Right lobe of liver (tissue), 6 donors: ENCODE results near the gene DIABLO. TPM values are rescaled to one million over a fixed set of nuclear protein-coding genes. Genes with fewer than 3 reads are reported as not detected.
A peak's percentile ranks its signal among the peaks of the same experiment; 100 is the strongest.

Experiments
- ATAC-seq, 4 donors: fragments of 200-7000 bp; cut with Tn5 transposase; one replicate each; pipeline ENCODE4 v1.9.1; 2020; ENCODE audit warnings: mild to moderate bottlenecking in 4 of 4, moderate library complexity in 4 of 4
- DNase-seq, 3 donors: peaks; one replicate each; pipeline ENCODE4 v3.0.0-alpha.2; 2020
- H3K27ac ChIP-seq, 3 donors: fragments of 200-600 bp; one replicate each; pipeline ENCODE4 v1.8.0; 2022
- H3K27me3 ChIP-seq, 2 donors: fragments of 200-600 bp; one replicate each; pipeline ENCODE4 v1.8.0; 2022
- H3K36me3 ChIP-seq, 4 donors: fragments of 200-600 bp; sonication (generic) in 1 of 4; one replicate each; pipeline versions ENCODE4 v1.5.1 to v1.8.0; 2017 to 2022; ENCODE audit warnings: control low read depth in 1 of 4
- H3K4me1 ChIP-seq, 4 donors: fragments of 200-600 bp; sonication (generic) in 1 of 4; one replicate each; pipeline versions ENCODE4 v1.5.1 to v1.8.0; 2017 to 2022; ENCODE audit warnings: control low read depth in 1 of 4
- H3K4me3 ChIP-seq, 3 donors: fragments of 200-600 bp; one replicate each; pipeline ENCODE4 v1.8.0; 2022
- H3K9me3 ChIP-seq, 4 donors: fragments of 200-600 bp; sonication (generic) in 1 of 4; one replicate each; pipeline versions ENCODE4 v1.5.1 to v1.8.0; 2017 to 2022; ENCODE audit warnings: control low read depth in 1 of 4
- POLR2A ChIP-seq: fragments of 450-650 bp; IDR thresholded peaks from one replicate; pipeline ENCODE4 v1.6.1; 2017; ENCODE audit warnings: antibody characterized with exemption, mild to moderate bottlenecking
- whole genome bisulfite sequencing: methylation state at CpG from one replicate; pipeline ENCODE4 v1.1.6; 2018; ENCODE audit warnings: low coverage, low lambda C conversion rate; ENCODE audit not compliant: insufficient coverage; ENCODE audit errors: missing lambda C conversion rate; 5-methylcytosine and 5-hydroxymethylcytosine counted together
- intact Hi-C, 2 donors: fragments of 100-400 bp; cut with DNase I; formaldehyde crosslinking; loops; one replicate each; pipeline versions ENCODE4 v1.11.2 to v1.14.1; 2022
- total RNA-seq, 6 experiments: library from RNA; depleted of rRNA in 2 of 6; stranded (reverse); fragments of >200 nt in 2 of 6; fragmentation: NEBNext Ultra II Directional in 3 of 6; extraction: Animal tissue kit (Norgen Biotek cat#: 25700) in 3 of 6; gene quantifications; one replicate each; pipeline versions ENCODE4 v1.1.0 to v1.2.4, GENCODE V29; 2016 to 2023
- TF ChIP-seq, protein P1 (sequence below), 4 donors: fragments of 200-600 bp in 3 of 4; fragments of 450-650 bp in 1 of 4; IDR thresholded peaks; one replicate each; pipeline versions ENCODE4 v1.5.1 to v1.8.0; 2016 to 2022; ENCODE audit warnings: antibody characterized with exemption in 4 of 4, mild to moderate bottlenecking in 2 of 4
- donor health status: DM: no; HTN: yes; CAD: no.
- donor health status: DM: no; HTN: no; CAD: no.
- donor health status: DM: no; HTN: no; CAD: no.
- donor health status: DM: no; HTN: yes; CAD: no.
- donor health status: DM: no; HTN: yes; CAD: no.

DIABLO gene
- total RNA-seq, 6 experiments from 2014 or later, result 21.0 to 41.0 (median 24.1) TPM

DNA sequence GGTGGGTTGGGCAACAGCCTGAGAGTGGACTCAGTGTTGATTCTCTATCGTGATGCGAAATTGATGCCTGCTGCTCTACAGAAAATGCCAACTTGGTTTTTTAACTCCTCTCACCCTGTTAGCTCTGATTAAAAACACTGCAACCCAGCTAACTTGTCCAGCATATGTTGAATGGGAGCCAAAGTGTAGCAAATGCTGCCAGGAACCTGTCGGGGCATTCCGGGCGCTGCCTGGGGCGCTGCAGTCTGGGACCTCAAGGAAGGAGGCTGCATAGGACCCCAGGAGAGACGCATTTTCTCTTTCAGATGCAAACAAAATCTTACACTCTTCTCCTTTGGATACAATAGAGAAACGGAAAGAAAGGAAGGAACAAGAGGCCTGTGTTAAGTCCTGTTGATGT is 18.5 kb downstream of the DIABLO start:
- TF ChIP-seq POLR2A, result no peak
- TF ChIP-seq, protein P1, sequence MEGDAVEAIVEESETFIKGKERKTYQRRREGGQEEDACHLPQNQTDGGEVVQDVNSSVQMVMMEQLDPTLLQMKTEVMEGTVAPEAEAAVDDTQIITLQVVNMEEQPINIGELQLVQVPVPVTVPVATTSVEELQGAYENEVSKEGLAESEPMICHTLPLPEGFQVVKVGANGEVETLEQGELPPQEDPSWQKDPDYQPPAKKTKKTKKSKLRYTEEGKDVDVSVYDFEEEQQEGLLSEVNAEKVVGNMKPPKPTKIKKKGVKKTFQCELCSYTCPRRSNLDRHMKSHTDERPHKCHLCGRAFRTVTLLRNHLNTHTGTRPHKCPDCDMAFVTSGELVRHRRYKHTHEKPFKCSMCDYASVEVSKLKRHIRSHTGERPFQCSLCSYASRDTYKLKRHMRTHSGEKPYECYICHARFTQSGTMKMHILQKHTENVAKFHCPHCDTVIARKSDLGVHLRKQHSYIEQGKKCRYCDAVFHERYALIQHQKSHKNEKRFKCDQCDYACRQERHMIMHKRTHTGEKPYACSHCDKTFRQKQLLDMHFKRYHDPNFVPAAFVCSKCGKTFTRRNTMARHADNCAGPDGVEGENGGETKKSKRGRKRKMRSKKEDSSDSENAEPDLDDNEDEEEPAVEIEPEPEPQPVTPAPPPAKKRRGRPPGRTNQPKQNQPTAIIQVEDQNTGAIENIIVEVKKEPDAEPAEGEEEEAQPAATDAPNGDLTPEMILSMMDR (IDR thresholded peaks at IDR 0.05), result no peak
- 75% methylated on average over 7 of the region's 8 CpGs for WGBS
- Histone ChIP-seq H3K4me1 (peaks cover 0 to 16% (median 0%) of the 10 kb centered on the region in 4 donors), H3K36me3 (peaks cover 0 to 53% (median 15%) of the 10 kb centered on the region in 4 donors), H3K9me3 (no peaks in the 10 kb centered on the region), H3K27me3 (peaks cover 0 to 9% of the 10 kb centered on the region in 2 donors), H3K27ac (no peak overlapping the region), H3K4me3 (no peak overlapping the region)
- no peak for ATAC-seq
- intact Hi-C loops, result no loop called here
- no peak for DNase-seq

DNA sequence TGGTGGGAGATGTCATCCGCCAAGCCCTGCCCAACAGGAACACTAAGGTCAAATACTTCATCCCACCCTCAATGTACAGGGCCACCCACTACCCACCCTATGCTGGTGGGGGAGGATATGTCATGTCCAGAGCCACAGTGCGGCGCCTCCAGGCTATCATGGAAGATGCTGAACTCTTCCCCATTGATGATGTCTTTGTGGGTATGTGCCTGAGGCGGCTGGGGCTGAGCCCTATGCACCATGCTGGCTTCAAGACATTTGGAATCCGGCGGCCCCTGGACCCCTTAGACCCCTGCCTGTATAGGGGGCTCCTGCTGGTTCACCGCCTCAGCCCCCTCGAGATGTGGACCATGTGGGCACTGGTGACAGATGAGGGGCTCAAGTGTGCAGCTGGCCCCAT is 18.9 kb downstream of the DIABLO start:
- Histone ChIP-seq H3K4me1 (peaks cover 0 to 16% (median 0%) of the 10 kb centered on the region in 4 donors), H3K4me3 (no peak overlapping the region), H3K9me3 (no peaks in the 10 kb centered on the region), H3K27ac (no peak overlapping the region), H3K27me3 (peaks cover 0 to 9% of the 10 kb centered on the region in 2 donors), H3K36me3 (peaks cover 0 to 49% (median 13%) of the 10 kb centered on the region in 4 donors)
- ATAC-seq (no peak), DNase-seq (no peak)
- intact Hi-C loops, result no loop called here
- TF ChIP-seq, protein P1 (IDR thresholded peaks at IDR 0.05), result no peak
- TF ChIP-seq POLR2A, result no peak
- WGBS, result no CpG with 5 or more reads among the region's 8 CpGs

DNA sequence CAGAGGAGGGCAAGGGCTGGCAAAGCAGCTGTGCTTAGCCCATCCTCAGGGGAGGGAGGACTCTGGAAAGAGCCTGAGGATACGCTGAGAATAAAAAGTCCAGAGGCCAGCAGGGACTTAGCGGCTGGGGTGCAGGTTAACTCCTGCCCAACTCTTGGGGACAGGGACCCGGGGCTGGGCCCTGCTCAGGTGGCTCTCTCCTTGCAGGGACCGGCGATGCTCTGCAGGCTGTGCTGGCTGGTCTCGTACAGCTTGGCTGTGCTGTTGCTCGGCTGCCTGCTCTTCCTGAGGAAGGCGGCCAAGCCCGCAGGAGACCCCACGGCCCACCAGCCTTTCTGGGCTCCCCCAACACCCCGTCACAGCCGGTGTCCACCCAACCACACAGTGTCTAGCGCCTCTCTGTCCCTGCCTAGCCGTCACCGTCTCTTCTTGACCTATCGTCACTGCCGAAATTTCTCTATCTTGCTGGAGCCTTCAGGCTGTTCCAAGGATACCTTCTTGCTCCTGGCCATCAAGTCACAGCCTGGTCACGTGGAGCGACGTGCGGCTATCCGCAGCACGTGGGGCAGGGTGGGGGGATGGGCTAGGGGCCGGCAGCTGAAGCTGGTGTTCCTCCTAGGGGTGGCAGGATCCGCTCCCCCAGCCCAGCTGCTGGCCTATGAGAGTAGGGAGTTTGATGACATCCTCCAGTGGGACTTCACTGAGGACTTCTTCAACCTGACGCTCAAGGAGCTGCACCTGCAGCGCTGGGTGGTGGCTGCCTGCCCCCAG is 19.6 kb downstream of the DIABLO start:
- no peak for DNase-seq
- 71% methylated on average over 2 of the region's 27 CpGs for WGBS

DNA sequence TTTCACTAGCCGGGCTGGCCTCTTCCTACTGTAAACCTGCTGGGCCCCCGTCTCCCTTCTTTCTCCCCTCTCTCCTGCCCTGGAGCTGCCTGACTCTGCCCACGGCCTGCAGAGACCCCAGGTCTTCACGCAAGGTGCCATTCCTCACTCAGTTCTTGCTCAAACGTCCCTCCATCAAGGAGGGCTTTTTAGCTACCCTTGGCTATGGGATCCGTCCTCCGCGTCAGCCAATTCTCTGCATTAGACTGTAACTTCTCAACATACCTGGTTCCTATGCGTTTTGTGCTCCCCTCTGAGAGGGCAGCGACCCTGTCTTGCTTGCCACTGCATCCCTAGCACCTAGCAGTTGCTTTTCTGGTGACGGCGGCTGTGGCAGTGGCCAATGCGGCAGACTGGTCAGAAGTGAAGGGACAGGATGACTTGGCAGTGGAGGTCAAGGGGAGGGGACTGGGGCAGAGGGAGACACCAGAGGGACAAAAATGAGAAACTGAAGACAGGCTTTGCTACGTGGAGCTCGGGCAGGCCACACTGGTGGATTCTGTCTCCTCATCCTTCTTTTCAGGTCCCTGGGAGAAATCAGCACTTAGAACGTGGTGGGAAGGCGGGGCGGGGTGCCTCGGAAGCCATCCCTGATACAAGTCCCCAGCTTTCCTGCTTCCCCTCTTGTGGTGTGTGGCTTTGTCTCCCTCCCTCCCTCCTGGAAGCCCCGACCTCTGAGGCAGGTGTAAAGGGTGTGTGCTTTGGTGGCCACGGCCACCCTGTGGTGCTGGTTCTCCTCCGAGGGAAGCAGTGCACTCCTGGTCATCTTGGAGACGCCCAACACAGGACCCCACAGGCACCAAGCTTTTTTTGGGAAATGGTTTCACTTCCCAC is 20.6 kb downstream of the DIABLO start:
- Histone ChIP-seq H3K4me1 (peaks cover 0 to 16% (median 0%) of the 10 kb centered on the region in 4 donors), H3K9me3 (no peaks in the 10 kb centered on the region), H3K4me3 (no peak overlapping the region), H3K36me3 (peaks cover 0 to 32% (median 9%) of the 10 kb centered on the region in 4 donors), H3K27ac (no peak overlapping the region), H3K27me3 (peaks cover 0 to 9% of the 10 kb centered on the region in 2 donors)
- WGBS, result 38% methylated on average over 16 of the region's 23 CpGs
- DNase-seq (no peak), ATAC-seq (peak in 1 of 4 donors; percentile 6)
- no peak for TF ChIP-seq POLR2A
- TF ChIP-seq, protein P1 (IDR thresholded peaks at IDR 0.05), result no peak
- intact Hi-C loops, result no loop called here

More for the DNA sequence above, 19.6 kb downstream of the DIABLO start:
- Histone ChIP-seq H3K9me3 (no peaks in the 10 kb centered on the region), H3K27ac (no peak overlapping the region), H3K36me3 (peaks cover 0 to 42% (median 10%) of the 10 kb centered on the region in 4 donors), H3K4me1 (peaks cover 0 to 16% (median 0%) of the 10 kb centered on the region in 4 donors), H3K4me3 (no peak overlapping the region), H3K27me3 (peaks cover 0 to 9% of the 10 kb centered on the region in 2 donors)
- intact Hi-C loops, result no loop called here
- TF ChIP-seq, protein P1 (IDR thresholded peaks at IDR 0.05), result no peak
- TF ChIP-seq POLR2A, result no peak
- peak in 3 of 4 donors; percentile 8 to 25 (median 10) for ATAC-seq
